Endothelial cell of umbilical vein (primary cell): ENCODE data around the gene LARP1.

Source experiments
- CTCF ChIP-seq, 2 donors: IDR thresholded peaks; 1 replicate in 1 of 2; 2 replicates in 1 of 2; pipeline ENCODE4 v1.5.1; 2011; ENCODE audit warnings: low read length in 2 of 2, mild to moderate bottlenecking in 2 of 2, moderate library complexity in 2 of 2, control low read depth in 1 of 2, inconsistent platforms in 1 of 2, low read depth in 1 of 2; ENCODE audit not compliant: insufficient read depth in 1 of 2; ENCODE audit errors: extremely low read depth in 1 of 2
- EZH2 ChIP-seq: IDR thresholded peaks from 2 replicates; pipeline ENCODE4 v1.6.1; 2012; ENCODE audit warnings: borderline replicate concordance, low read depth, mild to moderate bottlenecking, moderate library complexity, low read length, inconsistent platforms; ENCODE audit not compliant: severe bottlenecking

GRCh38 chr5:154764967-154765366 is 9.8 kb downstream of the LARP1 start:
- TF ChIP-seq CTCF (IDR thresholded peaks at IDR 0.05; ENCODE audit: extremely low read depth in 1 of 2, insufficient read depth in 1 of 2, low read depth in 1 of 2, low read length in 2 of 2): no peak
- TF ChIP-seq EZH2: no peak
